HCT116 (cell line): Measurements from ENCODE around the gene SPDYE3. TPM values are rescaled to one million over a fixed set of nuclear protein-coding genes. Genes with fewer than 3 reads are reported as not detected.

Experiments used
- ATAC-seq: fragments of 200-7000 bp; cut with Tn5 transposase; 2 replicates; pipeline ENCODE4 v1.9.1; 2020; ENCODE audit warnings: mild to moderate bottlenecking, moderate library complexity
- BruUV-seq: library from RNA; stranded (reverse); fragments of 400-500 nt; replicated peaks from 2 replicates; lab custom pipeline; 2021; lab: Mats Ljungman, UMichigan
- CTCF ChIA-PET: fragments of 300-600 bp; sonication (Branson Sonifier 250); formaldehyde crosslinking; loops from one replicate; lab custom pipeline; 2021; ENCODE audit warnings: antibody characterized with exemption; lab: Charles Lee
- POLR2A ChIA-PET: fragments of 300-600, 350-600 bp; sonication (Branson Sonifier 250); formaldehyde crosslinking; loops from one replicate; lab custom pipeline; 2021; ENCODE audit warnings: antibody characterized with exemption; lab: Charles Lee
- RAD21 ChIA-PET, 2 experiments: fragments of 300-600 bp; sonication (Branson Sonifier 250); formaldehyde crosslinking; loops; one replicate each; lab custom pipeline; 2023; ENCODE audit warnings: low total read pairs in 2 of 2; ENCODE audit not compliant: uncharacterized antibody in 2 of 2, unreplicated experiment in 2 of 2, low non-redundant PET in 1 of 2; lab: Charles Lee
- DNase-seq: peaks from one replicate; pipeline ENCODE4 v3.0.0-alpha.2; 2010; ENCODE audit warnings: low read depth, low spot score
- H2AFZ ChIP-seq: fragments of 200-600 bp; shearing (Covaris generic), sonication (generic); 2 replicates; pipeline ENCODE4 v1.6.1; 2017; ENCODE audit warnings: low read depth, mixed run types, mixed read lengths, antibody characterized with exemption, low read length; ENCODE audit not compliant: poor library complexity, severe bottlenecking
- H3K27ac ChIP-seq: 2 replicates; pipeline ENCODE4 v1.5.1; 2012; ENCODE audit warnings: low read depth, low read length
- H3K27me3 ChIP-seq: fragments of 200-600 bp; sonication (generic); 2 replicates; pipeline ENCODE4 v1.6.1; 2016; ENCODE audit warnings: mixed run types, low read length, mixed read lengths; ENCODE audit not compliant: insufficient read depth
- H3K36me3 ChIP-seq, 2 experiments: fragments of 200-500 bp in 1 of 2; fragments of 200-600 bp in 1 of 2; sonication (Bioruptor generic) in 1 of 2; sonication (generic) in 1 of 2; 2 replicates each; pipeline versions ENCODE4 v1.5.1 to v1.6.1; 2014 to 2016; ENCODE audit warnings: low read length in 2 of 2, inconsistent platforms in 1 of 2, mixed read lengths in 1 of 2, mixed run types in 1 of 2; ENCODE audit not compliant: insufficient read depth in 2 of 2, control insufficient read depth in 1 of 2
- H3K4me1 ChIP-seq, 2 experiments: fragments of 200-600 bp in 1 of 2; sonication (generic) in 1 of 2; 2 replicates each; pipeline versions ENCODE4 v1.5.1 to v1.6.1; 2012 to 2017; ENCODE audit warnings: low read length in 2 of 2, inconsistent platforms in 1 of 2, mild to moderate bottlenecking in 1 of 2, mixed read lengths in 1 of 2, mixed run types in 1 of 2, moderate library complexity in 1 of 2; ENCODE audit not compliant: insufficient read depth in 2 of 2, control insufficient read depth in 1 of 2
- H3K4me2 ChIP-seq: fragments of 200-600 bp; sonication (generic); 2 replicates; pipeline ENCODE4 v1.6.1; 2017; ENCODE audit warnings: mixed run types, low read length, mixed read lengths
- H3K4me3 ChIP-seq, 2 experiments: fragments of 200-600 bp in 1 of 2; sonication (generic) in 1 of 2; replicated peaks in 1 of 2; 2 replicates each; pipeline ENCODE4 v1.5.1; 2011 to 2016; ENCODE audit warnings: low read length in 2 of 2, control low read depth in 1 of 2, low read depth in 1 of 2, mild to moderate bottlenecking in 1 of 2, mixed read lengths in 1 of 2, mixed run types in 1 of 2
- H3K79me2 ChIP-seq: fragments of 200-600 bp; sonication (generic); 2 replicates; pipeline ENCODE4 v1.6.1; 2017; ENCODE audit warnings: mild to moderate bottlenecking, mixed run types, low read length, moderate library complexity, mixed read lengths; ENCODE audit not compliant: insufficient read depth
- H3K9ac ChIP-seq: fragments of 200-600 bp; sonication (generic); 2 replicates; pipeline ENCODE4 v1.6.1; 2016; ENCODE audit warnings: low read length, mixed read lengths
- H3K9me2 ChIP-seq: fragments of 200-600 bp; sonication (generic), shearing (Covaris generic); 2 replicates; pipeline ENCODE4 v1.6.1; 2017; ENCODE audit warnings: mixed run types, mild to moderate bottlenecking, moderate library complexity; ENCODE audit not compliant: insufficient read depth
- H3K9me3 ChIP-seq, 2 experiments: fragments of 200-500 bp in 1 of 2; fragments of 200-600 bp in 1 of 2; sonication (Bioruptor generic) in 1 of 2; sonication (generic) in 1 of 2; 2 replicates each; pipeline ENCODE4 v1.6.1; 2014 to 2017; ENCODE audit warnings: low read length in 2 of 2, mixed read lengths in 2 of 2, inconsistent platforms in 1 of 2, low read depth in 1 of 2, mild to moderate bottlenecking in 1 of 2, mixed run types in 1 of 2, moderate library complexity in 1 of 2; ENCODE audit not compliant: control insufficient read depth in 1 of 2, insufficient read depth in 1 of 2
- H4K20me1 ChIP-seq: fragments of 200-600 bp; sonication (generic), shearing (Covaris generic); 2 replicates; pipeline ENCODE4 v1.6.1; 2017; ENCODE audit warnings: mixed run types, mild to moderate bottlenecking, moderate library complexity; ENCODE audit not compliant: insufficient read depth
- ATF3 ChIP-seq: IDR thresholded peaks from 2 replicates; pipeline ENCODE4 v1.6.1; 2012
- CBX3 ChIP-seq: IDR thresholded peaks from 2 replicates; pipeline ENCODE4 v1.6.1; 2012; ENCODE audit warnings: low read depth
- EGR1 ChIP-seq: IDR thresholded peaks from 2 replicates; pipeline ENCODE4 v1.6.1; 2012; ENCODE audit warnings: low read depth
- ELF1 ChIP-seq: IDR thresholded peaks from 2 replicates; pipeline ENCODE4 v1.6.1; 2012; ENCODE audit warnings: low read depth, borderline replicate concordance
- EZH2 ChIP-seq: fragments of 200-600 bp; sonication (generic); IDR thresholded peaks from 2 replicates; pipeline ENCODE4 v1.6.1; 2017; ENCODE audit warnings: antibody characterized with exemption, mixed run types
- EZH2phosphoT487 ChIP-seq: fragments of 200-600 bp; IDR thresholded peaks from 2 replicates; pipeline ENCODE4 v1.6.1; 2018; ENCODE audit warnings: antibody characterized with exemption, borderline replicate concordance
- FOSL1 ChIP-seq: IDR thresholded peaks from 2 replicates; pipeline ENCODE4 v1.6.1; 2012; ENCODE audit warnings: low read depth
- JUND ChIP-seq: IDR thresholded peaks from 2 replicates; pipeline ENCODE4 v1.6.1; 2012
- SIN3A ChIP-seq: IDR thresholded peaks from 2 replicates; pipeline ENCODE4 v1.6.1; 2012; ENCODE audit warnings: low read depth
- SP1 ChIP-seq: IDR thresholded peaks from 2 replicates; pipeline ENCODE4 v1.6.1; 2012; ENCODE audit warnings: low read depth
- SRF ChIP-seq: IDR thresholded peaks from 2 replicates; pipeline ENCODE4 v1.6.1; 2012; ENCODE audit warnings: low read depth
- TCF7L2 ChIP-seq: IDR thresholded peaks from 2 replicates; pipeline ENCODE4 v1.7.0; 2011; ENCODE audit warnings: borderline replicate concordance, inconsistent platforms; ENCODE audit not compliant: insufficient read depth, insufficient read length; ENCODE audit errors: extremely low read depth
- ZFX ChIP-seq: fragments of 450-650 bp; IDR thresholded peaks from 2 replicates; pipeline ENCODE4 v1.6.1; 2017
- ZNF274 ChIP-seq: fragments of 200-500 bp; sonication (Bioruptor generic); IDR thresholded peaks from 2 replicates; pipeline ENCODE4 v1.6.1; 2014; ENCODE audit warnings: mild to moderate bottlenecking, low read depth, low read length, inconsistent platforms
- intact Hi-C: fragments of 100-400 bp; cut with micrococcal nuclease; formaldehyde crosslinking; loops from 2 replicates; pipeline ENCODE4 v1.10.0; 2022
- total RNA-seq: library from RNA; stranded (reverse); gene quantifications from one replicate; pipeline ENCODE4 v1.2.1, GENCODE V29; 2021; ENCODE audit not compliant: unreplicated experiment
- TF ChIP-seq, protein P1 (sequence below): IDR thresholded peaks from 2 replicates; pipeline ENCODE4 v1.6.1; 2012; ENCODE audit warnings: low read depth
- TF ChIP-seq, protein P2 (sequence below): IDR thresholded peaks from 2 replicates; pipeline ENCODE4 v1.6.1; 2011; ENCODE audit warnings: mild to moderate bottlenecking, low read length, moderate library complexity; ENCODE audit not compliant: insufficient replicate concordance; ENCODE audit errors: extremely low read depth

The SPDYE3 gene
- total RNA-seq, 1 experiment from 2014 or later: not detected

DNA sequence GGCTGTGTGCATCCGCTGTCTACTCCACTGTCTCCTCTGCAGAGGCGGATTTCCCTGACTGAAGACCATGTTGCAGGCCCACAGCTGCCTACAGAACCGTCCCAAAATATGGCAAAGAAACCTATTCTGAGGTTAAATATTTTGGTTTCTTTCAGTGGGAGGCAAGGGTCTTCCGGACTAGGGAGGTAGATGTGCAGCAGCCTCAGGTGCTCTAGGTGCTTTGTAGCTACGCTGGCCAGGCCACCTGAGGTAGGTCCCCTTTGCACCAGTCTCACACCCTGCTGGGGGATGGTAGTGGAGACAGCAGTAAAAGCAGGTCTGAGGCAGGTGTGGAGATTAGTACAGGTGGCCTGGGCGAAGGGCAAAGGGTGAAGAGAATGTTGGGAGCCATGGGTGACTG is 42.3 kb downstream of the SPDYE3 start:
- Histone ChIP-seq H3K4me1 (peaks cover 2% of the 10 kb centered on the region in 2 experiments; a peak in 3 of 4 replicates), H3K4me3 (no peak overlapping the region), H3K9ac (no peak overlapping the region), H4K20me1 (peaks cover 1% of the 10 kb centered on the region; the same call in 1 of the 2 replicates), H3K4me2 (no peak overlapping the region), H3K36me3 (peaks cover 67 to 68% of the 10 kb centered on the region in 2 experiments), H3K27me3 (no peaks in the 10 kb centered on the region), H3K27ac (no peak overlapping the region), H3K79me2 (peaks cover 42% of the 10 kb centered on the region), H3K9me2 (no peaks in the 10 kb centered on the region), H3K9me3 (no peaks in the 10 kb centered on the region), H2AFZ (no peak overlapping the region)
- no peak for TF ChIP-seq EGR1
- no peak for TF ChIP-seq SIN3A
- no peak for TF ChIP-seq EZH2
- TF ChIP-seq, protein P1, sequence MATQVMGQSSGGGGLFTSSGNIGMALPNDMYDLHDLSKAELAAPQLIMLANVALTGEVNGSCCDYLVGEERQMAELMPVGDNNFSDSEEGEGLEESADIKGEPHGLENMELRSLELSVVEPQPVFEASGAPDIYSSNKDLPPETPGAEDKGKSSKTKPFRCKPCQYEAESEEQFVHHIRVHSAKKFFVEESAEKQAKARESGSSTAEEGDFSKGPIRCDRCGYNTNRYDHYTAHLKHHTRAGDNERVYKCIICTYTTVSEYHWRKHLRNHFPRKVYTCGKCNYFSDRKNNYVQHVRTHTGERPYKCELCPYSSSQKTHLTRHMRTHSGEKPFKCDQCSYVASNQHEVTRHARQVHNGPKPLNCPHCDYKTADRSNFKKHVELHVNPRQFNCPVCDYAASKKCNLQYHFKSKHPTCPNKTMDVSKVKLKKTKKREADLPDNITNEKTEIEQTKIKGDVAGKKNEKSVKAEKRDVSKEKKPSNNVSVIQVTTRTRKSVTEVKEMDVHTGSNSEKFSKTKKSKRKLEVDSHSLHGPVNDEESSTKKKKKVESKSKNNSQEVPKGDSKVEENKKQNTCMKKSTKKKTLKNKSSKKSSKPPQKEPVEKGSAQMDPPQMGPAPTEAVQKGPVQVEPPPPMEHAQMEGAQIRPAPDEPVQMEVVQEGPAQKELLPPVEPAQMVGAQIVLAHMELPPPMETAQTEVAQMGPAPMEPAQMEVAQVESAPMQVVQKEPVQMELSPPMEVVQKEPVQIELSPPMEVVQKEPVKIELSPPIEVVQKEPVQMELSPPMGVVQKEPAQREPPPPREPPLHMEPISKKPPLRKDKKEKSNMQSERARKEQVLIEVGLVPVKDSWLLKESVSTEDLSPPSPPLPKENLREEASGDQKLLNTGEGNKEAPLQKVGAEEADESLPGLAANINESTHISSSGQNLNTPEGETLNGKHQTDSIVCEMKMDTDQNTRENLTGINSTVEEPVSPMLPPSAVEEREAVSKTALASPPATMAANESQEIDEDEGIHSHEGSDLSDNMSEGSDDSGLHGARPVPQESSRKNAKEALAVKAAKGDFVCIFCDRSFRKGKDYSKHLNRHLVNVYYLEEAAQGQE: no peak
- TF ChIP-seq TCF7L2: no peak
- no peak for TF ChIP-seq ZFX
- TF ChIP-seq JUND: no peak
- TF ChIP-seq SP1: no peak
- no peak for DNase-seq
- no peak for ATAC-seq
- CTCF ChIA-PET: no interaction called here
- POLR2A ChIA-PET: no interaction called here
- intact Hi-C loops: no loop called here
- RAD21 ChIA-PET: no interaction called here
- no TSS peak for BruUV-seq

DNA sequence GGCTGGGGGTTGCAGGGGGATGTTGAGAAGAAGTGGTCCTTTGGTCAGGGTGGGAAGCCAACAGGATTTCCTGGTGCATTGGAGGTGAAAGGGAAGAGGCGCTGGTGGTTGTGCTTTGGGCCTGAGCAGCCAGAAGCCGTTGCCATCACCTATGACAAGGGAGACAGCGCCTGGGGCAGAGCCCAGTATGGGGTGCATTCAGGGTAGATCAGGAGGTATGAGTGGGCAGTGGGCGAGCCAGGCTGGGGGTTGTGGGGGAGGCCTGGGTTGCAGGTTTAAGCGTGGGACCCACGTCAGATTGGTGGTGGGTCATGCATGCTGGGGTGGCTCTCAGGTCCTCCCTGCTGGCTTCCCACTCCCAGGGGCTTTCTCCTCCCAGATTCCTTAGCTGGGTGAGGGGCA is 44.2 kb downstream of the SPDYE3 start:
- intact Hi-C loops: no loop called here
- no TSS peak for BruUV-seq
- no peak overlapping the region for H3K9ac ChIP-seq
- TF ChIP-seq ATF3 (no peak), ZFX (no peak), CBX3 (no peak), FOSL1 (no peak), SP1 (no peak), ELF1 (no peak), EZH2phosphoT487 (no peak), ZNF274 (no peak), SRF (no peak)
- TF ChIP-seq, protein P2, sequence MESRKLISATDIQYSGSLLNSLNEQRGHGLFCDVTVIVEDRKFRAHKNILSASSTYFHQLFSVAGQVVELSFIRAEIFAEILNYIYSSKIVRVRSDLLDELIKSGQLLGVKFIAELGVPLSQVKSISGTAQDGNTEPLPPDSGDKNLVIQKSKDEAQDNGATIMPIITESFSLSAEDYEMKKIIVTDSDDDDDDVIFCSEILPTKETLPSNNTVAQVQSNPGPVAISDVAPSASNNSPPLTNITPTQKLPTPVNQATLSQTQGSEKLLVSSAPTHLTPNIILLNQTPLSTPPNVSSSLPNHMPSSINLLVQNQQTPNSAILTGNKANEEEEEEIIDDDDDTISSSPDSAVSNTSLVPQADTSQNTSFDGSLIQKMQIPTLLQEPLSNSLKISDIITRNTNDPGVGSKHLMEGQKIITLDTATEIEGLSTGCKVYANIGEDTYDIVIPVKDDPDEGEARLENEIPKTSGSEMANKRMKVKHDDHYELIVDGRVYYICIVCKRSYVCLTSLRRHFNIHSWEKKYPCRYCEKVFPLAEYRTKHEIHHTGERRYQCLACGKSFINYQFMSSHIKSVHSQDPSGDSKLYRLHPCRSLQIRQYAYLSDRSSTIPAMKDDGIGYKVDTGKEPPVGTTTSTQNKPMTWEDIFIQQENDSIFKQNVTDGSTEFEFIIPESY: no peak

More for the DNA sequence above, 44.2 kb downstream of the SPDYE3 start:
- DNase-seq (no peak), ATAC-seq (no peak)
- peaks cover 28% of the 10 kb centered on the region; the same call in 1 of the 2 replicates for H3K79me2 ChIP-seq
- no peak overlapping the region for H3K27ac ChIP-seq
- H2AFZ ChIP-seq: no peak overlapping the region
- no peaks in the 10 kb centered on the region for H4K20me1 ChIP-seq
- no peaks in the 10 kb centered on the region for H3K27me3 ChIP-seq
- ChIA-PET RAD21 (no interaction called here), CTCF (no interaction called here), POLR2A (no interaction called here)
- no peaks in the 10 kb centered on the region for H3K9me3 ChIP-seq
- H3K4me3 ChIP-seq: no peak overlapping the region
- H3K9me2 ChIP-seq: no peaks in the 10 kb centered on the region
- peaks cover 60 to 76% of the 10 kb centered on the region in 2 experiments for H3K36me3 ChIP-seq
- no peaks in the 10 kb centered on the region for H3K4me1 ChIP-seq
- H3K4me2 ChIP-seq: no peak overlapping the region
